ENCODE measurements around the gene TMEM269.

DNA sequence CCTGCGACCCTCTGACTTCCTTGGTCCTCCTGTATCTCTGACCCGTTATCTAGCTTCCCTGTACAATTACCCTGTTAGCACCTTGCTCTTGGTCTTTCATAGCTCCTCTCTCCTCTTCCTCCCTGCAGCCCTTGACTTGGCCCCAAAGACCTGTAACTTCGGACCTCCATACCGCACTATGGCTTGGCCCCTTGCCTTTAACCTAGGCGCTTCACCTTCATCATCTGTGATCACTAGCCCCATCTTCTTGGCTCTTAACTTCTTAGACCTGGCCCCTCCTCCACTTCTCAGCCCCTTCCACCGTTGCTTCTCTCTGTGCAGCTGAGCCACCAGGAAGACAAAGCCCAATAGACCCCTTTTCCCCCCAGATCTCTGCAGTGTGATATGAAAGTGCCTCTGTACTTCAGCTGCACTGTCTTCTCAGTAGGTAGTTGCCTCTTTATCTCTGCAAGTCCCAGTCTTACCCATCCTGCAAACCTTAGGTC, 62.4 kb downstream of the TMEM269 start:
- TF ChIP-seq, protein P1, sequence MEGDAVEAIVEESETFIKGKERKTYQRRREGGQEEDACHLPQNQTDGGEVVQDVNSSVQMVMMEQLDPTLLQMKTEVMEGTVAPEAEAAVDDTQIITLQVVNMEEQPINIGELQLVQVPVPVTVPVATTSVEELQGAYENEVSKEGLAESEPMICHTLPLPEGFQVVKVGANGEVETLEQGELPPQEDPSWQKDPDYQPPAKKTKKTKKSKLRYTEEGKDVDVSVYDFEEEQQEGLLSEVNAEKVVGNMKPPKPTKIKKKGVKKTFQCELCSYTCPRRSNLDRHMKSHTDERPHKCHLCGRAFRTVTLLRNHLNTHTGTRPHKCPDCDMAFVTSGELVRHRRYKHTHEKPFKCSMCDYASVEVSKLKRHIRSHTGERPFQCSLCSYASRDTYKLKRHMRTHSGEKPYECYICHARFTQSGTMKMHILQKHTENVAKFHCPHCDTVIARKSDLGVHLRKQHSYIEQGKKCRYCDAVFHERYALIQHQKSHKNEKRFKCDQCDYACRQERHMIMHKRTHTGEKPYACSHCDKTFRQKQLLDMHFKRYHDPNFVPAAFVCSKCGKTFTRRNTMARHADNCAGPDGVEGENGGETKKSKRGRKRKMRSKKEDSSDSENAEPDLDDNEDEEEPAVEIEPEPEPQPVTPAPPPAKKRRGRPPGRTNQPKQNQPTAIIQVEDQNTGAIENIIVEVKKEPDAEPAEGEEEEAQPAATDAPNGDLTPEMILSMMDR (IDR thresholded peaks at IDR 0.05): no peak
- TF ChIP-seq POLR2A (IDR thresholded peaks at IDR 0.05) (no peak), EP300 (IDR thresholded peaks at IDR 0.05) (no peak), POLR2AphosphoS5 (IDR thresholded peaks at IDR 0.05) (no peak)
